Suprapubic skin (tissue), 4 donors: ENCODE data around the gene CPT1A. TPM values are rescaled to one million over a fixed set of nuclear protein-coding genes. Genes with fewer than 3 reads are reported as not detected.

Experiments used
- DNase-seq, 2 donors: peaks; one replicate each; pipeline ENCODE4 v3.0.0-alpha.2; 2019; ENCODE audit warnings: low spot score in 2 of 2
- H3K27ac ChIP-seq: fragments of 200-600 bp; sonication (generic); one replicate; pipeline ENCODE4 v1.5.1; 2019
- H3K27me3 ChIP-seq: fragments of 200-600 bp; sonication (generic); one replicate; pipeline ENCODE4 v1.5.1; 2019
- H3K36me3 ChIP-seq: fragments of 200-600 bp; sonication (generic); one replicate; pipeline ENCODE4 v1.5.1; 2019
- H3K4me1 ChIP-seq: fragments of 200-600 bp; sonication (generic); one replicate; pipeline ENCODE4 v1.5.1; 2019
- H3K4me3 ChIP-seq: fragments of 200-600 bp; sonication (generic); one replicate; pipeline ENCODE4 v1.5.1; 2019; ENCODE audit warnings: mild to moderate bottlenecking
- H3K9me3 ChIP-seq: fragments of 200-600 bp; sonication (generic); one replicate; pipeline ENCODE4 v1.5.1; 2019
- EP300 ChIP-seq: sonication (generic); formaldehyde crosslinking; IDR thresholded peaks from one replicate; pipeline ENCODE4 v1.6.1; 2017; ENCODE audit warnings: antibody characterized with exemption
- POLR2A ChIP-seq, 2 donors: fragments of 450-650 bp; IDR thresholded peaks; one replicate each; pipeline ENCODE4 v1.6.1; 2017; ENCODE audit warnings: antibody characterized with exemption in 2 of 2, mild to moderate bottlenecking in 2 of 2, moderate library complexity in 2 of 2
- POLR2AphosphoS5 ChIP-seq, 3 donors: sonication (generic); formaldehyde crosslinking; IDR thresholded peaks; one replicate each; pipeline ENCODE4 v1.6.1; 2017; ENCODE audit warnings: antibody characterized with exemption in 3 of 3
- WGBS: methylation state at CpG from one replicate; pipeline ENCODE4 v1.1.5; 2018; 5-methylcytosine and 5-hydroxymethylcytosine counted together
- total RNA-seq, 4 donors: library from RNA; depleted of rRNA; stranded (reverse); fragments of >200 nt; gene quantifications; one replicate each; pipeline ENCODE4 v1.1.0, GENCODE V29; 2016
- TF ChIP-seq, protein P1 (sequence below), 2 donors: fragments of 200-600 bp in 1 of 2; fragments of 450-650 bp in 1 of 2; sonication (generic) in 1 of 2; IDR thresholded peaks; one replicate each; pipeline ENCODE4 v1.5.1; 2016 to 2019; ENCODE audit warnings: antibody characterized with exemption in 2 of 2, mild to moderate bottlenecking in 1 of 2, moderate library complexity in 1 of 2

Gene CPT1A
- total RNA-seq, 4 donors from 2014 or later: 18.5 to 125 (median 38.3) TPM

DNA sequence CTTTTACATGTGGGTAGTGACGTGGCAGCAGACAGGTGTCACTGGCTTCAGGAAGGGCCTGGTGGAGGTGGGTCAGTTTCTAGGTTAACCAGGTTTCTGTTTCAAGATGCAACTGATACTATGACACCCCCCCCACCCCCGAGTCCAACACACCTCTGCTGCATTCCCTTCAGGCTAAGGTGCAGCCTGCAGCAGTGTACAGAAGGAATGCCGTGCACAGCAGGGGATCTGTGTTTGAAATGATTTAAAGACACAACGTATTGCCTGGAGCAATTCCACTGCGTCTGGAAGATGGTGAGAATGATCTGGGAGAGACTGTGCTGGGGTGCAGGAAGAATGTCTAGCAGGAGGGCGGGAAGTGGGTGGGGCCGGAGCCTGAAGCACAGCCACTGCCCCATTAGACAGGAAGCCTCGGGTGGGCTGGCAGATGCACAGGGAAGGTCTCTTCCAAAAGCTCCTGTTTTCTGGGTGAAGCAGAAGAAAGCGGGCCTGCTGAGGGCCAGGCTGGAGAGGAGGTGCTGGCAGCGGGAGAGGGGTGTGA lies 78.5 kb downstream of the CPT1A start:
- H3K36me3 ChIP-seq: peaks cover 81% of the 10 kb centered on the region
- H3K9me3 ChIP-seq: no peaks in the 10 kb centered on the region
- no peak for DNase-seq
- TF ChIP-seq EP300: no peak
- TF ChIP-seq, protein P1, sequence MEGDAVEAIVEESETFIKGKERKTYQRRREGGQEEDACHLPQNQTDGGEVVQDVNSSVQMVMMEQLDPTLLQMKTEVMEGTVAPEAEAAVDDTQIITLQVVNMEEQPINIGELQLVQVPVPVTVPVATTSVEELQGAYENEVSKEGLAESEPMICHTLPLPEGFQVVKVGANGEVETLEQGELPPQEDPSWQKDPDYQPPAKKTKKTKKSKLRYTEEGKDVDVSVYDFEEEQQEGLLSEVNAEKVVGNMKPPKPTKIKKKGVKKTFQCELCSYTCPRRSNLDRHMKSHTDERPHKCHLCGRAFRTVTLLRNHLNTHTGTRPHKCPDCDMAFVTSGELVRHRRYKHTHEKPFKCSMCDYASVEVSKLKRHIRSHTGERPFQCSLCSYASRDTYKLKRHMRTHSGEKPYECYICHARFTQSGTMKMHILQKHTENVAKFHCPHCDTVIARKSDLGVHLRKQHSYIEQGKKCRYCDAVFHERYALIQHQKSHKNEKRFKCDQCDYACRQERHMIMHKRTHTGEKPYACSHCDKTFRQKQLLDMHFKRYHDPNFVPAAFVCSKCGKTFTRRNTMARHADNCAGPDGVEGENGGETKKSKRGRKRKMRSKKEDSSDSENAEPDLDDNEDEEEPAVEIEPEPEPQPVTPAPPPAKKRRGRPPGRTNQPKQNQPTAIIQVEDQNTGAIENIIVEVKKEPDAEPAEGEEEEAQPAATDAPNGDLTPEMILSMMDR (IDR thresholded peaks at IDR 0.05): no peak
- TF ChIP-seq POLR2AphosphoS5 (IDR thresholded peaks at IDR 0.05): no peak
- TF ChIP-seq POLR2A (IDR thresholded peaks at IDR 0.05): no peak
- H3K27me3 ChIP-seq: no peaks in the 10 kb centered on the region
- H3K4me3 ChIP-seq: no peak overlapping the region
- no peaks in the 10 kb centered on the region for H3K4me1 ChIP-seq
- WGBS: 51% methylated on average over 10 of the region's 10 CpGs
- no peak overlapping the region for H3K27ac ChIP-seq

DNA sequence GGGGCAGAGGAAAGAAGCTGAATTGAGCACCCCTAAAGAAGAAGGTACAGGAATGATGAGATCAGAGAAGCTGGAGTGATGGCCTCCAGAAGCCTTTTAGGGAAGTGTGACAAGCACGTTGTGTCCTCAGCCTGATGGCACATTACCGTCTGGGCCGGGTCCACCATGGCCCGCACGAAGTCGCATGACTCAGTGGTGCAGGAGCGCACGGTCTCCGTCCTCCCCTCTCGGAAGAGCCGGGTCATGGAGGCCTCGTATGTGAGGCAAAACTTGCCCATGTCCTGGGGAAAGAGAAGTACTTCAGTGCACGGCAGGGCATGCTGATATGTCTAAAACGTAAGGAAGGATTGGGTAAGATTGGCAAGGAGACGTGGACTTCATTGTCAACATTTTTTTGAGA lies 79.2 kb downstream of the CPT1A start:
- Histone ChIP-seq H3K36me3 (peaks cover 83% of the 10 kb centered on the region), H3K27me3 (no peaks in the 10 kb centered on the region), H3K27ac (no peak overlapping the region), H3K4me3 (no peak overlapping the region), H3K9me3 (no peaks in the 10 kb centered on the region), H3K4me1 (no peaks in the 10 kb centered on the region)
- 80% methylated on average over 15 of the region's 15 CpGs for whole genome bisulfite sequencing
- TF ChIP-seq, protein P1 (IDR thresholded peaks at IDR 0.05): no peak
- TF ChIP-seq POLR2AphosphoS5 (IDR thresholded peaks at IDR 0.05) (no peak), EP300 (no peak), POLR2A (IDR thresholded peaks at IDR 0.05) (no peak)
- DNase-seq: no peak

DNA sequence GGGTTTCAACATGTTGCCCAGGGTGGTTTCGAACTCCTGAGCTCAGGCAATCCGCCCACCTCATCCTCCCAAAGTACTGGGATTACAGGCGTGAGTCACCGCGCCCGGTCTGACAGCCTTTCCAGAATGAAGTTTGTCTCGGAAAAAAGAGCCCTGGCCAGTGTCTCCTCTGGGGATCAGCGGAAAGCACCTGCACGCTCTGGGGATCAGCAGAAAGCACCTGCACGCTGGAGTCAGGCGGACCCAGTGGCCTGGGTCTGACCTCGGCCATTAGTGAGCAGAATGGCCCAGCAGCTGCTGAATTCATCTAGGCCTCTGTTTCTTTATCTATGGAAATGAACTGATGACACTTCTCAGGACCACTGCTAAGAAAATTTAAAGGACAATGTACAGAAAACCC lies 79.9 kb downstream of the CPT1A start:
- WGBS: 85% methylated on average over 12 of the region's 12 CpGs
- no peaks in the 10 kb centered on the region for H3K27me3 ChIP-seq
- H3K4me3 ChIP-seq: no peak overlapping the region
- TF ChIP-seq POLR2AphosphoS5 (IDR thresholded peaks at IDR 0.05): no peak
- no peak for TF ChIP-seq POLR2A (IDR thresholded peaks at IDR 0.05)
- TF ChIP-seq EP300: no peak
- TF ChIP-seq, protein P1 (IDR thresholded peaks at IDR 0.05): no peak
- H3K27ac ChIP-seq: no peak overlapping the region
- peaks cover 83% of the 10 kb centered on the region for H3K36me3 ChIP-seq
- H3K4me1 ChIP-seq: no peaks in the 10 kb centered on the region
- H3K9me3 ChIP-seq: no peaks in the 10 kb centered on the region
- DNase-seq: no peak

DNA sequence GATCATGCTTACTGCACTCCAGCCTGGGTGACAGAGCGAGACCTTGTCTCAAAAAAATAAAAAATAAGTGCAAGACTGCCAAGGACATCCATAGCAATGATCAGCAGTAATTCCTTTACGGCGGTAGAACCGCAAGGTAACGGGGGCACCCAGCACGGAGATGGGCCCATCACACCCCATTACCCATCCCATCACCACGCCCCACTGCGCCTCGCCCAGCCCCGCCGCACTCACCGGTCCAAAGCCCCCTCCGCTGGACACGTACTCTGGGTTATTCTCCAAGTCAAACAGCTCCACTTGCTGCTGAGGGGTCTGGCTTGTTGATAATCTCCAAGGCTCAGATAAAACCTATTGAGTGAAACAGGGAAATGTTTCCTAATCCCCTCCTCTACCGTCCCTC lies 81.7 kb downstream of the CPT1A start:
- no peak overlapping the region for H3K4me3 ChIP-seq
- DNase-seq: no peak
- TF ChIP-seq POLR2AphosphoS5 (IDR thresholded peaks at IDR 0.05): no peak
- H3K4me1 ChIP-seq: no peaks in the 10 kb centered on the region
- 93% methylated on average over 15 of the region's 15 CpGs for WGBS
- H3K36me3 ChIP-seq: peaks cover 92% of the 10 kb centered on the region
- no peaks in the 10 kb centered on the region for H3K27me3 ChIP-seq
- H3K9me3 ChIP-seq: no peaks in the 10 kb centered on the region
- no peak overlapping the region for H3K27ac ChIP-seq

DNA sequence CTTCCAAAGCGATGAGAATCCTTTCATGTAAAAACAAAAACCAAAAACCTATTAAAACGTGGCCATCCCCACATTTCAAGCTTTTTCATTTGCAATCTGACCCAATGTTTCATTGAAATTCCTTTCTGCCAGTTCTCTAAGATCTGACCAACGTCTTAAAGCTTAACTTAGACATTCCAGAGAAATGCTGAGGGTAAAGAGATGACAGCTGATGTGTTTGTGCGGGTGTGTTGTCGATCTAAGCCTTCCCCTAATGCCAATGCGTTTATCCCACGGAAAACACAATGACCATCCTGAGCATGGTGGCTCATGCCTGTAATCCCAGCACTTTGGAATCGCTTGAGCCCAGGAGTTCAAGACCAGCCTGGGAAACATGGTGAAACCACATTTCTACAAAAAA lies 84.0 kb downstream of the CPT1A start:
- H3K36me3 ChIP-seq: peaks cover 71% of the 10 kb centered on the region
- whole genome bisulfite sequencing: 81% methylated on average over 8 of the region's 8 CpGs
- H3K27me3 ChIP-seq: no peaks in the 10 kb centered on the region
- no peaks in the 10 kb centered on the region for H3K9me3 ChIP-seq
- H3K4me1 ChIP-seq: no peaks in the 10 kb centered on the region
- DNase-seq: no peak
- no peak overlapping the region for H3K27ac ChIP-seq
- TF ChIP-seq POLR2A (IDR thresholded peaks at IDR 0.05) (no peak), POLR2AphosphoS5 (IDR thresholded peaks at IDR 0.05) (no peak), EP300 (no peak)
- TF ChIP-seq, protein P1 (IDR thresholded peaks at IDR 0.05): no peak
- H3K4me3 ChIP-seq: no peak overlapping the region
